ENCODE results near the gene NXN.
"Not testable (repeated sequence)": the region's sequence is repeated elsewhere in the genome, so short reads cannot be mapped to it uniquely, and the experiment has no call there.

NXN gene

GRCh38 chr17:1005361-1005946, 25.9 kb upstream of the NXN start:
- peak; percentile 45 for DNase-seq

GRCh38 chr17:1004769-1005295, 25.3 kb upstream of the NXN start:
- no peak for DNase-seq

DNA sequence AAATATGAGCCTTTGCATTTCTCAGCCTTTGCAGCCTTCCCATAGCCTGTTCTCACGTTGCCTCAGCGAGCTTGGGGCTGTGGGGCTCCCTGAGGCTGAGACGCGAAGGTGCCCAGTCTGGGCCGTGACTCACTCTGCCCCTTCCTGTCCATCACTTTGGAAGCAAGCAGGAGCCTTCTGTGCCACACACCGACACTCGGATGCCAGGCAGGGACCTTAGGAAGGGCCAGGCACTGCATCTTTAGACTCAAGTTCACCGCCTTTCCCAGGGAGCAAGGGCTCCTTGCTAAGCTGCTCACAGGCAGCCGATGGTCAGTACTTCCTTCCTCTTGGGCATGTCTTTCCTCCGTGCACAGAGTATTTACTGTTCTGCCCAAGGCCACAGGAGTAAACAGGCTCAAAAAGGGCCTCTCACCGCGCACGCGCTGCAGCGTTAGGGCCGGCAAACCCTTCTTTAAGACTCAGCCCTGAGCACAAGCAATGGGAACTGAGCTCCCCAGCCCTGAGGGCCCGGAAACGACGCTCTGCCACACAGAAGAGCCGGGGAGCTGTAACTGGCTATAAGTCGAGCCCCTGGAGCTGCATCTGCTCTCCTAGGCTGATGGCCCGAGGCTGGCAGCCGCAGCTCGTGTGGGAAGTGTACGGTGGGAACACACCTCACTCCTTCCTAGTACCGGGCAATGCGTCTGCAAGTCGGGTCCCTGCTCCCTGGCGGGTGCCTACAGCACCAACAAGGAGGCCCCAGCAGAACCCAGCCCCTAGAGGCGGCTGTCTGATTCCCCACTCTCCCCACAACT, 24.6 kb upstream of the NXN start:
- DNase-seq, result no peak

GRCh38 chr17:1003633-1003971, 24.0 kb upstream of the NXN start:
- no peak for DNase-seq

GRCh38 chr17:1002771-1003555, 23.4 kb upstream of the NXN start:
- DNase-seq, result no peak

DNA sequence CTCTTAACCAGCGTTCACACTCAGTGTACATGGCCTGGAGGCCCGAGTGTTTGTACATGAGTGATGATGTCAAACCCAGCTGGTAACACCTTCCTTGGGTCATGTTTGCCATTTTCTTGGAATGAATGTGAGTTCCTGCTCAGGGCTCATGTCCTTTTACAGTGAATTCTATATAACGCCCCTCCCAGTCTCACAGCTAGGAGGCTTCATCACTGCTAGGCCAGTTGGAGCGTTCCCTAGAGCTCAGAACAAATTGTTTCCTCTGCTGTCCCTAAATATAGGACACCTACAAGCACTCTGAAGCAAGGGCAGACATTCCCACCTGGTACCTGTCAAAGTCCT, 22.8 kb upstream of the NXN start:
- no peak for DNase-seq

GRCh38 chr17:1001640-1002411, 22.2 kb upstream of the NXN start:
- no peak for DNase-seq

GRCh38 chr17:1000597-1001461, 21.3 kb upstream of the NXN start:
- DNase-seq, result no peak

DNA sequence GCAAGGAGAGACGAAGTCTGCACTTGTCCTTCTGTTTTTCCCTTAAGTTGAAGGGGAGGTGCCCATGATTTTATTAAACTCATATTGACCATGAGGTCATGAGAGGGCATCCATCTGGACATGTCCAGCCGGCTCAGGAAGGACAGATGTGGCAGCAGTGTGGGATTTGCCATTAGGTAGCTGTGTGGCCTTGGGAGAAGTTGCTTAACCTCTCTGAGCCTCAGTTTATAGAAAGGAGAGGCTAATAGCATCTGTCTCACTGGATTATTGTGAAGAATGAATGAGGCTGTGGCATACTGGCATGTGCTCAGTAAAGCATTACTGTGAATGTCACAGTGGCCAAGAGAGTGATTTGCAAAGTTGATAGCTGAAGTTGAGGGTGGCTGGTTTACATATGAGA, 18.5 kb upstream of the NXN start:
- DNase-seq, result no peak

GRCh38 chr17:996554-997344, 17.2 kb upstream of the NXN start, which contains the start of gene TIMM22:
Gene TIMM22, plus strand, starts transcription at chr17:997129. Its CDS starts 14 bp downstream, at chr17:997143.
- peak; percentile 90 for DNase-seq

DNA sequence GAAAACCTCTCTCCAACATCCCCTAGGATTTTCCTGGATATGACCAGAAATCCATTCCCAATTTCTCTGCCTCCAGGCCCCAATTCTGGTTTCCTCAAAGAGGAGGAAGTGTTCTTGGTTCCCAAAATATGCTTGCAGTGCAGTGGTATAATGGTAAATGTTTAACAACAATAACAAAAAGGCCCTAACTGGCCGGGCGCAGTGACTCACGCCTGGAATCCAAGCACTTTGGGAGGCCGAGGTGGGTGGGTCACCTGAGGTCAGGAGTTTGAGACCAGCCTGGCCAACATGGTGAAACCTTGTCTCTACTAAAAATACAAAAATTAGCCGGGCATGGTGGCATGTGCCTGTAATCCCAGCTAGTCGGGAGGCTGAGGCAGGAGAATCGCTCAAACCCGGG, 15.7 kb upstream of the NXN start:
- DNase-seq, result not testable (repeated sequence)

GRCh38 chr17:992933-993332, 13.4 kb upstream of the NXN start:
- no peak for DNase-seq

DNA sequence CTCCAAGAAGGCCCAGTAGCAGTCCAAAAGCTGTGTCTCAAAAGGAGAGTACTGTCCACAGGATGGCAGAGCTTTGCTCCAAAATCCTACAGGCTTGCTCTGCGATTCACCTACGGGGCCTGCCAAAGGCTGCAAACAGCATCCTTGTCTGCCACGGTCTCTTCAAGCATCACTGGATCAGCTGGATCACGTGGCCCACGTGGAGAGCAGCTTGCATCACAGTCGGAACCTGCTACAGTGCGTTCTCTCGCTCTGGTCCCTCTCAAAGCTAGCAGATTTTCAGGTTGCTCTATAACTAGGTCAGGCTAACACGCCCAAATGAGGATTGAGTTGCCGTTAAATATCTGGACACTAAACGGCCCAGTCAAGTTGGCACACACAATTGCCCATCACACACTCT, 9.0 kb upstream of the NXN start:
- no peak for DNase-seq

- no peak for DNase-seq
These were observed 8.4 kb upstream of the NXN start for GRCh38 chr17:987931-988330.

- no peak for DNase-seq
These were observed 6.8 kb upstream of the NXN start for GRCh38 chr17:986322-986929.

DNA sequence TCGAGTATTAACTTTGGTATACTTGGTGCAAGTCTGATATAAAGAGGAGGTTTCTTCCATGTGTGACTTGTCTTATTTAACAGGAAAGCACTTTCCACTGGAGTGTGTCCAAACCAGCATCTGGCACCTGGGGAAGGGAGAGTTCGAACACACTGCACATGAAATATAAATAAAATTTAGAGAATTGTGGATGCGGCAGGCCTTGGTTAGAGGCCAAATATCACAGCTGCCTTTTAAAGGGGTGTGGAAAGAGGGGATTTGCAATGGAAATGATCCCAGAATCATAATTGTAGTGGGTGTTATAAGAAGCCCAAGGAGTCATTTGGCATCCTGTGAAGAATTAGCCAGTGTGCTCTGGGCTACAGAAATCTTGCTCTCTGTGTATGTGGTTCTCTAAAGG, 4.3 kb upstream of the NXN start:
- DNase-seq, result no peak

- no peak for DNase-seq
These were observed 1.7 kb upstream of the NXN start for GRCh38 chr17:981292-981658.

DNA sequence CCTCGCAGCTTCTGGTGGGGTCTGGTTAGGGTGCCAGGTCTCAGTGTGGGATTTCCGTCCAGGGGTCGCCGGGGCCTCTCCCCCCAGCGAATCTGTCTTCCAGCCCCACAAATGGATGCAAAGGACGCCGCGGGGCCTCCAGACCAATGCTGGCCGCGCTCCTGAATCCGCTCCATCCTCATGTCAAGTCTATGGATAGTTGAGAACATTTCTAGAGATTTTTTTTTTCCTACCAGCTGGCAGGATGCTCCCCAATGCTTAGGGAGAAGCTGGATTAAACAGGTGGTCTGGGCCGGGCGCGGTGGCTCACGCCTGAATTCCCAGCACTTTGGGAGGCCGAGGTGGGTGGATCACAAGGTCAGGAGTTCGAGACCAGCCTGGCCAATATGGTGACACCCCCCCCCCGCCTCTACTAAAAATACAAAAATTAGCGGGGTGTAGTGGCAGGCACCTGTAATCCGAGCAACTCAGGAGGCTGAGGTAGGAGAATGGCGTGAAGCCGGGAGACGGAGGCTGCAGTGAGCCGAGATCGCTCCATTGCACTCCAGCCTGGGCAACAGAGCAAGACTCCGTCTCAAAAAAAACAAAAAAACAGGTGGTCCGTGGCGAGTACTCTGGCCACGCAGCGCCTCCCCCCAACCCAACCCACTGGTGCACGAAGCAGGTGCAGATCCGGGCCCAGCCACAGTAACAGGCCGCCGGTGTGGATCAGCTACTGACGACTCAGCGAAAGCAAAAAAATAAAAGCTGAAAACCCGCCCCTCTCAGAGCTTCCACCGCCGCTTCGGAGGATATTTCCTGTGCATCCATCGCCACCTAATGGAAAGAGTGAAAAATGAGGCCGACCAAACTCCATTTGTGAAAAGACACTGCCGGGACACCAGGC, 1.1 kb upstream of the NXN start:
- peak; percentile 72 for DNase-seq

DNA sequence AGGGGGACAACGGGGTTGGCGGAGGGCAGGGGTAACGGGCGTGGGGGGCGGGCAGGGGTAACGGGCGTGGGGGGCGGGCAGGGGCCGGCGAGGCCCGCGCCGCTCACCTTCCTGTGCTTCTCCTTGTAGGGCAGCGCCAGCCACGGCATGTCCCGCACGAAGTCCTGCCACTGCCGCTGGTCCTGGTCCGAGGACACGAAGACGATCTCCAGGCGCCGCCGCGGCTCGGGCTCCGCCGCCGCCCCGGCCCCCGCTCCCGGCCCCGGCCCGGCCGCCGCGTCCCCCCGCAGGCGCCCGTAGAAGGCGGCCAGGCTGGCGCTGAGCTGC, 401 bp downstream of the NXN start:
- no peak for DNase-seq

Measured in COR-L47 (cell line).